Measurements from ENCODE around the gene NUTM1.

DNA sequence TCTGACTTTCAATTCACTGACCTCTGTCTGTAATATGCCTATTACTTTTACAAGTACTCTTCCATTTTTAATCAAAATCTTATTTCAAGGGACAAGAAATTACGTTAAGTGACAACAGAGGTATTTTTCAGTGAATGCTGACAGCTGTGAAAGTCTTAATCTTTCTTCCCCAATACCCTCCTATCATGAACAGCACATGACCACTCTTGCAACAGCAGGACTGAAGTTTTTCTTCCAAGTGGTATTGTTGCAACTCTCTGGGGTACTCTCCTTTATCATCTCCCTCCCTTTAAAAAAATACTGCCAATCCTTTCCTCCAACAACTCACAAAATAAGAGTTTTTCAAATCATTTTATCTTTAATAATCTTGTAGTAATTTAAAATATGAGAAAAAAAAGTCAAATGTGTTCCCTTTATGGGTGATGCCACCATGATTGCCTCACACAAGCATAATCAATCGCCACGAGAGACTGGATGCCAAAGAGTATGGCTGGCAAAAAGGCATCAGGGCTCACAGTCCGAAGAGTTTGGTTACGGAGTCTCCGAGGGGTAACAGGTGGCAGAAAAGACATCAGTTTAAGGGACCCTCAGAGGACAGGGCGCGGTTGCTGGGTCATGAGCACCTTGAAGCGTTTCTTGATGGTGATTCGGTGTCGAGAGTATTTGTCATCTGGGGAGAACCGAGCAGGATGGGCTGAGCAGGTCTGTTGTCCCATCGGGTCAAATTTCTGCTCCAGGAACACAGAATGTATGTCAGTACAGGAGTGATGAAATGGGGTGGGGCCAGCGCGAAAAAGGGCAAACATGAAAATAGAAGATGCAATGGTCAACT, 1.5 kb upstream of the NUTM1 start:
- TF ChIP-seq TAF1 (IDR thresholded peaks at IDR 0.05; ENCODE audit: borderline replicate concordance, low read depth, low read length) (no peak), POLR2A (IDR thresholded peaks at IDR 0.05; ENCODE audit: low read depth, low read length) (no peak)
